Spinal cord (tissue), 10 donors: ENCODE results near the gene CDC37. TPM values are rescaled to one million over a fixed set of nuclear protein-coding genes. Genes with fewer than 3 reads are reported as not detected.
"Not testable (repeated sequence)": the region's sequence is repeated elsewhere in the genome, so short reads cannot be mapped to it uniquely, and the experiment has no call there.

Experiments used
- DNase-seq, 6 donors: peaks; one replicate each; pipeline versions ENCODE4 v3.0.0 to v3.0.0-alpha.2; 2013 to 2015; ENCODE audit warnings: low spot score in 6 of 6, low read depth in 4 of 6
- H3K27ac ChIP-seq: one replicate; pipeline ENCODE4 v1.5.1; 2013; ENCODE audit warnings: low read depth, low read length, control low read depth
- H3K27me3 ChIP-seq: one replicate; pipeline ENCODE4 v1.6.1; 2013; ENCODE audit warnings: low read length; ENCODE audit not compliant: control insufficient read depth, insufficient read depth
- H3K36me3 ChIP-seq: one replicate; pipeline ENCODE4 v1.6.1; 2013; ENCODE audit warnings: low read length; ENCODE audit not compliant: control insufficient read depth, insufficient read depth
- H3K4me1 ChIP-seq: one replicate; pipeline ENCODE4 v1.6.1; 2013; ENCODE audit warnings: low read length; ENCODE audit not compliant: control insufficient read depth, insufficient read depth
- H3K4me3 ChIP-seq: one replicate; pipeline ENCODE4 v1.5.1; 2013; ENCODE audit warnings: low read depth, low read length, control low read depth
- H3K9me3 ChIP-seq: one replicate; pipeline ENCODE4 v1.6.1; 2013; ENCODE audit warnings: low read length; ENCODE audit not compliant: control insufficient read depth, insufficient read depth
- WGBS: methylation state at CpG from one replicate; pipeline ENCODE4 v1.1.5; 2013; ENCODE audit warnings: missing lambda C conversion rate; ENCODE audit not compliant: insufficient coverage; 5-methylcytosine and 5-hydroxymethylcytosine counted together
- polyA plus RNA-seq, 2 donors: library from polyadenylated mRNA; unstranded; fragments of 120-200 nt; gene quantifications; one replicate each; pipeline ENCODE4 v1.2.1, GENCODE V29; 2013; ENCODE audit not compliant: insufficient read length in 2 of 2
- total RNA-seq, 2 donors: library from RNA; depleted of rRNA in 1 of 2; stranded (reverse); fragments of 120-200 nt in 1 of 2; fragments of >200 nt in 1 of 2; gene quantifications; one replicate each; pipeline versions ENCODE4 v1.2.3 to v1.2.4, GENCODE V29; 2013 to 2014
- donor health status: healthy.

Gene CDC37
- total and polyA plus RNA-seq, 4 donors: 47.4 to 191 (median 157) TPM

GRCh38 chr19:10383223-10383499 lies 20.2 kb downstream of the CDC37 start:
- H3K27me3 ChIP-seq, H3K4me3 ChIP-seq, DNase-seq, H3K27ac ChIP-seq, H3K9me3 ChIP-seq, H3K36me3 ChIP-seq: not testable (repeated sequence)
- H3K4me1 ChIP-seq: peaks cover 11% of the 10 kb centered on the region
- 90% methylated on average over 7 of the region's 8 CpGs for WGBS

- H3K27ac ChIP-seq: peak within 1 kb of the TSS; percentile 78
- H3K36me3 ChIP-seq: peaks cover 18% of the 10 kb centered on the region
- under 1% methylated on average over 58 of the region's 58 CpGs for WGBS
- DNase-seq: peak; percentile 97 to 100 (median 98)
- H3K9me3 ChIP-seq: no peaks in the 10 kb centered on the region
- H3K4me1 ChIP-seq: peaks cover 11% of the 10 kb centered on the region
- peak within 1 kb of the TSS; percentile 68 for H3K4me3 ChIP-seq
- no peaks in the 10 kb centered on the region for H3K27me3 ChIP-seq
Measured at GRCh38 chr19:10380313-10381102, 22.8 kb downstream of the CDC37 start, which contains the start of gene TYK2. Gene TYK2, minus strand, starts transcription at chr19:10380572. Its CDS starts 2,166 bp downstream, at chr19:10378406.

- DNase-seq: peak in 1 of 6 donors; percentile 5
- no peaks in the 10 kb centered on the region for H3K9me3 ChIP-seq
- peaks cover 11% of the 10 kb centered on the region for H3K4me1 ChIP-seq
- H3K27me3 ChIP-seq: no peaks in the 10 kb centered on the region
- peak overlapping the region; percentile 78 for H3K27ac ChIP-seq
- 3% methylated on average over 7 of the region's 10 CpGs for WGBS
- peaks cover 23% of the 10 kb centered on the region for H3K36me3 ChIP-seq
- H3K4me3 ChIP-seq: peak overlapping the region; percentile 68
Measured at GRCh38 chr19:10379880-10380312, 23.4 kb downstream of the CDC37 start.

GRCh38 chr19:10378124-10378523 lies 25.2 kb downstream of the CDC37 start:
- H3K27ac ChIP-seq: no peak overlapping the region
- H3K27me3 ChIP-seq: no peaks in the 10 kb centered on the region
- WGBS: 99% methylated on average over 7 of the region's 8 CpGs
- peaks cover 11% of the 10 kb centered on the region for H3K4me1 ChIP-seq
- H3K36me3 ChIP-seq: peaks cover 35% of the 10 kb centered on the region
- DNase-seq: peak in 1 of 6 donors; percentile 0
- H3K9me3 ChIP-seq: no peaks in the 10 kb centered on the region
- H3K4me3 ChIP-seq: no peak overlapping the region

- not testable (repeated sequence) for H3K9me3 ChIP-seq, H3K27me3 ChIP-seq, DNase-seq, H3K4me3 ChIP-seq, H3K27ac ChIP-seq
- Histone ChIP-seq H3K36me3 (peaks cover 40% of the 10 kb centered on the region), H3K4me1 (peaks cover 11% of the 10 kb centered on the region)
- 95% methylated on average over 2 of the region's 2 CpGs for WGBS
Measured at GRCh38 chr19:10377140-10377640, 26.2 kb downstream of the CDC37 start.

- H3K36me3 ChIP-seq: peaks cover 58% of the 10 kb centered on the region
- 93% methylated on average over 4 of the region's 5 CpGs for WGBS
- DNase-seq: no peak
- peaks cover 6% of the 10 kb centered on the region for H3K4me1 ChIP-seq
- H3K27ac ChIP-seq: no peak overlapping the region
- no peaks in the 10 kb centered on the region for H3K27me3 ChIP-seq
- no peak overlapping the region for H3K4me3 ChIP-seq
- H3K9me3 ChIP-seq: no peaks in the 10 kb centered on the region
Measured at GRCh38 chr19:10374931-10375330, 28.4 kb downstream of the CDC37 start.

- no peaks in the 10 kb centered on the region for H3K4me1 ChIP-seq
- no peaks in the 10 kb centered on the region for H3K9me3 ChIP-seq
- peaks cover 70% of the 10 kb centered on the region for H3K36me3 ChIP-seq
- H3K27me3 ChIP-seq: no peaks in the 10 kb centered on the region
- WGBS: no CpG with 5 or more reads among the region's 3 CpGs
- no peak overlapping the region for H3K27ac ChIP-seq
- DNase-seq: no peak
- H3K4me3 ChIP-seq: no peak overlapping the region
Measured at GRCh38 chr19:10372690-10373089, 30.7 kb downstream of the CDC37 start.

GRCh38 chr19:10368101-10368803 lies 35.1 kb downstream of the CDC37 start:
- H3K9me3 ChIP-seq: no peaks in the 10 kb centered on the region
- H3K27ac ChIP-seq: no peak overlapping the region
- peaks cover 81% of the 10 kb centered on the region for H3K36me3 ChIP-seq
- H3K27me3 ChIP-seq: no peaks in the 10 kb centered on the region
- no peak overlapping the region for H3K4me3 ChIP-seq
- no peaks in the 10 kb centered on the region for H3K4me1 ChIP-seq
- WGBS: 96% methylated on average over 13 of the region's 15 CpGs
- DNase-seq: no peak

- not testable (repeated sequence) for H3K9me3 ChIP-seq, H3K4me3 ChIP-seq, H3K27me3 ChIP-seq, H3K4me1 ChIP-seq, DNase-seq, H3K27ac ChIP-seq
- H3K36me3 ChIP-seq: peaks cover 85% of the 10 kb centered on the region
- 100% methylated on average over 2 of the region's 4 CpGs for WGBS
Measured at GRCh38 chr19:10366950-10367512, 36.3 kb downstream of the CDC37 start.
